IPS-15b (cell line): ENCODE measurements around the gene UPK3A.
"Not testable (repeated sequence)": the region's sequence is repeated elsewhere in the genome, so short reads cannot be mapped to it uniquely, and the experiment has no call there.

Experiments
- H3K27me3 ChIP-seq: one replicate; pipeline ENCODE4 v1.6.1; 2013; ENCODE audit warnings: low read length; ENCODE audit not compliant: control insufficient read depth, insufficient read depth
- H3K36me3 ChIP-seq: one replicate; pipeline ENCODE4 v1.6.1; 2013; ENCODE audit warnings: low read length; ENCODE audit not compliant: control insufficient read depth, insufficient read depth
- H3K4me1 ChIP-seq: one replicate; pipeline ENCODE4 v1.6.1; 2013; ENCODE audit warnings: mild to moderate bottlenecking, low read length; ENCODE audit not compliant: control insufficient read depth, insufficient read depth
- H3K4me3 ChIP-seq: one replicate; pipeline ENCODE4 v1.5.1; 2013; ENCODE audit warnings: low read depth, low read length
- H3K9ac ChIP-seq: one replicate; pipeline ENCODE4 v1.6.1; 2013; ENCODE audit warnings: low read depth, mild to moderate bottlenecking, low read length
- H3K9me3 ChIP-seq: one replicate; pipeline ENCODE4 v1.6.1; 2013; ENCODE audit warnings: mild to moderate bottlenecking, low read length; ENCODE audit not compliant: control insufficient read depth, insufficient read depth

Gene UPK3A

GRCh38 chr22:45291931-45292290 lies 7.2 kb downstream of the UPK3A start:
- Histone ChIP-seq H3K4me3 (no peak overlapping the region), H3K36me3 (no peaks in the 10 kb centered on the region), H3K27me3 (no peaks in the 10 kb centered on the region), H3K9ac (no peak overlapping the region), H3K9me3 (no peaks in the 10 kb centered on the region), H3K4me1 (peaks cover 4% of the 10 kb centered on the region)

DNA sequence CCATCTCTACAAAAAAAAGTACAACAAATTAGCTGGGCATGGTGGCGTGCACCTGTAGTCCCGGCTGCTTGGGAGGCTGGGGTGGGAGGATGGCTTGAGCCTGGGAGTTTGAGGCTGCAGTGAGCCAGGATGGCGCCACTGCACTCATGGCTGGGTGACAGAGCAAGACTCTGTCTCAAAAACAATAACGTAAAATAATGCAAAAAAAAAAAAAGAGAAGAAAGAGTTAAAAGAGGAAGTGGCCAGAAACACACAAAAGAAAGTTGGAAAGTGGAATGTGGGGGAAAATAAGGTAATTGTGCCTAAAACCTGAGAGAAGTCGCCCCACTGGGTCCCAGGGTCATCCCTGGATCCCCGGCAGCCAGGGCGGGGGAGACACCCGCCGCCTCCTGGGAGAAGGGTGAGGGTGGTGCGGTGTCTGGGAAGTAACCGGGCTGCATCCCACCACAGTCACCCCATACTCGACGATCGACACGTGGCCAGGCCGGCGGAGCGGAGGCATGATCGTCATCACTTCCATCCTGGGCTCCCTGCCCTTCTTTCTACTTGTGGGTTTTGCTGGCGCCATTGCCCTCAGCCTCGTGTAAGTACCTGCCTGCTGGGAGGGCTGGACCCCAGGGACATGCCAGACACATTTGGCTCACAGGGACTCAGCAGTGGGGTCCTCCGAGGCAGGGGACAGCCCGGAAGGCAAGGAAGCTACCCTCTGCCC lies 8.1 kb downstream of the UPK3A start:
- Histone ChIP-seq H3K27me3 (no peaks in the 10 kb centered on the region), H3K4me1 (peaks cover 4% of the 10 kb centered on the region), H3K9me3 (no peaks in the 10 kb centered on the region), H3K36me3 (no peaks in the 10 kb centered on the region), H3K9ac (no peak overlapping the region), H3K4me3 (no peak overlapping the region)

GRCh38 chr22:45294030-45294429 lies 9.3 kb downstream of the UPK3A start:
- Histone ChIP-seq H3K9me3 (no peaks in the 10 kb centered on the region), H3K9ac (no peak overlapping the region), H3K27me3 (no peaks in the 10 kb centered on the region), H3K4me1 (peaks cover 4% of the 10 kb centered on the region), H3K4me3 (no peak overlapping the region), H3K36me3 (no peaks in the 10 kb centered on the region)

DNA sequence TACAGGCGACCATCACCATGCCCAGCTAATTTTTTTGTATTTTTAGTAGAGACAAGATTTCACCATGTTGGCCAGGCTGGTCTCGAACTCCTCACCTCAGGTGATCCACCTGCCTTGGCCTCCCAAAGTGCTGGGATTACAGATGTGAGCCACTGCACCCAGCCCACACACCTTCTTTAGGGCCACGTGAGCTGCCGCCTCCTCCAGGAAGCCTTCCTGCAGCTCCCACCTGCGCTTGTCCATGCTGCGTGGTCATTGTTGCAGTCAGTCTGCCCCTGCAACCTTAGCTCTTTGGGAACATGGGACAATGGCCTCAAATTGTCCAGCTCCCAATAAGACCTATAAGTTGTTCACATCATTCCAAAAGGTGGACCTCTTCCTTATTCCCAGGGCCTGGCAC lies 10.3 kb downstream of the UPK3A start:
- not testable (repeated sequence) for H3K4me3 ChIP-seq, H3K9ac ChIP-seq, H3K9me3 ChIP-seq, H3K36me3 ChIP-seq, H3K27me3 ChIP-seq, H3K4me1 ChIP-seq

- Histone ChIP-seq H3K27me3 (no peaks in the 10 kb centered on the region), H3K36me3 (no peaks in the 10 kb centered on the region), H3K4me3 (no peak overlapping the region), H3K4me1 (peaks cover 1% of the 10 kb centered on the region), H3K9ac (no peak overlapping the region), H3K9me3 (no peaks in the 10 kb centered on the region)
These were observed 10.7 kb downstream of the UPK3A start for GRCh38 chr22:45295492-45295891.

DNA sequence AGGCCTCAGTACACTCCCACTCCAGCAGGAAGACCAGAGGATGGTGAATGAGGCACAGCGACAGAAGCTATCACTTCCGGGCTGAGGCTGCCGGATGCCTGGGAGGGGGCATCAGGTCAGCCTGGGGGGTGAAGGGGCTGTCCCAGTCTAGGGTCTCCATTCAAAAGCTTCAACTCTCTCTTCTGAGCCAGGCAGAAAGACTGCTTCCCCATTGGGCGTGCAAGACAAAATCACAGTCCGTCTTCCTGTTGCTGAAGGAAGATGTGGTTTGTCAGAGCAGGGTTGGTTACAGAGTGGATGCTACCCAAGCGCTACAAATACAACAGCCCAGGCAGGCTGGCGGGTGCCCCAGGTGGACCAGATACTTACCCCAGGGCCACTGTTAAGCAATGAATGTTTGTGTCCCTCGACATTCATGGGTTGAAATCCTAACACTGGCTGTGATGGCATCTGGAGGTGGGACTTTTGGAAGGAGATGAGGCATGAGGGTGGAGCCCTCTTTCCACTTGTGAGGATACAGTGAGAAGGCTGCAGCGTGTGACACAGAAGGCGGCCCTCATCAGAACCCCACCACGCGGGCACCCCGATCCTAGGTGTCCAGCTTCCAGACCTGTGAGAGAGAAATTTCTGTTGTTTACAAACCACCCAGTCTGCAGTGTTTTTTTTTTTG lies 12.0 kb downstream of the UPK3A start:
- Histone ChIP-seq H3K9ac (no peak overlapping the region), H3K27me3 (no peaks in the 10 kb centered on the region), H3K4me1 (no peaks in the 10 kb centered on the region), H3K9me3 (no peaks in the 10 kb centered on the region), H3K4me3 (no peak overlapping the region), H3K36me3 (no peaks in the 10 kb centered on the region)

- H3K9ac ChIP-seq, result no peak overlapping the region
- H3K4me1 ChIP-seq, result no peaks in the 10 kb centered on the region
- H3K27me3 ChIP-seq, result no peaks in the 10 kb centered on the region
These were observed 14.3 kb downstream of the UPK3A start for GRCh38 chr22:45298934-45299505.

GRCh38 chr22:45302751-45303150 lies 18.0 kb downstream of the UPK3A start:
- H3K9ac ChIP-seq, result no peak overlapping the region
- no peaks in the 10 kb centered on the region for H3K9me3 ChIP-seq

More at GRCh38 chr22:45298934-45299505, 14.3 kb downstream of the UPK3A start:
- Histone ChIP-seq H3K4me3 (no peak overlapping the region), H3K9me3 (no peaks in the 10 kb centered on the region), H3K36me3 (no peaks in the 10 kb centered on the region)

DNA sequence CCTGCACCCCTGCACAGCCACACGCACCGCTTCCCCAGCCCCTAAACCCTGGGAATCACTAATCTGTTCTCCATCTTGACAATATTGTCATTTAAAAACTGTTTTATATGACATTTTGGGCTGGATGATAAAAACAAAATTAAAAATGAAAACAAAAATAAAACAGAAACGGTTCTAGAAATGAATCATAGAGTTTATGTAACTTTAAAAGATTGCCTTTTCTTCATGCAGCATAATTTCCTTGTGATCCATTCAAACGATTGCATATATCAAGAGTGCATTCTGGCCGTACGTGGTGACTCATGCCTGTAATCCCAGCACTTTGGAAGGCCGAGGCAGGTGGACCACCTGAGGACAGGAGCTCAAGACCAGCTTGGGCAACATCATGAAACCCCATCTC lies 18.4 kb downstream of the UPK3A start:
- Histone ChIP-seq H3K36me3 (no peaks in the 10 kb centered on the region), H3K9me3 (no peaks in the 10 kb centered on the region), H3K9ac (no peak overlapping the region), H3K27me3 (no peaks in the 10 kb centered on the region), H3K4me1 (no peaks in the 10 kb centered on the region), H3K4me3 (no peak overlapping the region)

More at GRCh38 chr22:45302751-45303150, 18.0 kb downstream of the UPK3A start:
- no peaks in the 10 kb centered on the region for H3K4me1 ChIP-seq
- no peak overlapping the region for H3K4me3 ChIP-seq
- no peaks in the 10 kb centered on the region for H3K27me3 ChIP-seq
- H3K36me3 ChIP-seq, result no peaks in the 10 kb centered on the region

- Histone ChIP-seq H3K27me3 (no peaks in the 10 kb centered on the region), H3K36me3 (no peaks in the 10 kb centered on the region), H3K9ac (no peak overlapping the region), H3K9me3 (no peaks in the 10 kb centered on the region), H3K4me3 (no peak overlapping the region), H3K4me1 (no peaks in the 10 kb centered on the region)
These were observed 20.2 kb downstream of the UPK3A start for GRCh38 chr22:45304971-45305370.

DNA sequence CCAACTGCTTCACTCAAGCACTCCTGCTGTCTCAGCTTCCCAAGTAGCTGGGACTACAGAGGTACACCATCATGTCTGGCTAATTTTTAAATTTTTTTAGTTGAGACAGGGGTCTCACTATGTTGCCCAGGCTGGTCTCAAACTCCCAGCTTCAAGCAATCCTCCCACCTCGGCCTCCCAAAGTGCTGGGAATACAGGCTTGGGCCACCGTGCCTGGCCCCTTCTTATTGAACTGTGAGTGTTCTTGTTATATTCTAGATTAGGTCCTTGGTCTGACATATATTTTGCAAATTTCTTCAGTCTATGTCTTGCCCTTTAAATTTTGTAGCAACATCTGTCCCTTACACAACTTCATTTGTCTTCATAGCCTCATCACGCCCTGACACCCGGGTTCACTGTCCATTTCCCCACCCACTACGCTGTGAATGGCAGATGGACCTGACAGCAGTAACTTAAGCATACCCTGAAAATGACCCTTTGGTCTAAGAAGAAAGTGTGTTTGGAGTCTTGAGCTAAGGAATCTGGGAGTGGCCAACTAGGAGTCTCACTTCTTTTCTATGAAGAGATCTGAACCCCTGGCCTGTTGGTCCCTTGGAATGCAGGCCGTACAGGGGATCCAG lies 20.8 kb downstream of the UPK3A start:
- Histone ChIP-seq H3K4me1 (no peaks in the 10 kb centered on the region), H3K9ac (no peak overlapping the region), H3K27me3 (peaks cover under 1% of the 10 kb centered on the region), H3K9me3 (no peaks in the 10 kb centered on the region), H3K4me3 (no peak overlapping the region), H3K36me3 (no peaks in the 10 kb centered on the region)

DNA sequence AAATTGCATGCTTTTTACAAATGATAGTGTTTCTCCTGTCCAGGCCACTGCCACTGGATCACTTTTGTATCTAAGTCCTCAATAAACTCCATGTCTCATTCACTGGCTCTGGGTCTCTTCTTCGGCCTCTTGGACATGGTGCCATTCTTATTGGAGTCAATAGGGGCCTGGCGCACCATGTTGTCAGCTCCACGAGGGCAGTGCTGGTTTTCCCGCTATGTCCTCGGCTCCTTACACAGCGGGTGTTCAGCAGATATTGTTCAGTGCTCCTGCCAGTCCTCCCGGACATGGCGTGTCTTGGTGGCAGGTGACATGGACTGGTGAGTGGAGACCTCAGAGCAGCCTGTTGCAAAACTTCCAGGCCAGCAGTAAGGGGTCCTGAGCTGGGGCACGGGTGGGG lies 21.4 kb downstream of the UPK3A start:
- peaks cover 4% of the 10 kb centered on the region for H3K27me3 ChIP-seq
- no peaks in the 10 kb centered on the region for H3K36me3 ChIP-seq
- no peaks in the 10 kb centered on the region for H3K9me3 ChIP-seq
- H3K4me3 ChIP-seq, result no peak overlapping the region
- no peak overlapping the region for H3K9ac ChIP-seq
- H3K4me1 ChIP-seq, result peaks cover 3% of the 10 kb centered on the region
